HG02642 (cell line): ENCODE data around the gene OMD.

Source experiments
- ATAC-seq: cut with Tn5 transposase; IDR thresholded peaks from one replicate; pipeline ENCODE4 v1.9.1; 2021; ENCODE audit warnings: mild to moderate bottlenecking; ENCODE audit not compliant: unreplicated experiment, poor library complexity

The OMD gene

GRCh38 chr9:92377876-92378275, 46.4 kb downstream of the OMD start:
- ATAC-seq: no peak

- no peak for ATAC-seq
Measured at GRCh38 chr9:92373167-92373566, 51.1 kb downstream of the OMD start.

GRCh38 chr9:92369075-92369474, 55.2 kb downstream of the OMD start:
- no peak for ATAC-seq
